Spleen (tissue), 7 donors: ENCODE results near the gene NUDT8.

Experiments used
- POLR2AphosphoS5 ChIP-seq, 3 donors: sonication (generic); formaldehyde crosslinking; IDR thresholded peaks; one replicate each; pipeline ENCODE4 v1.5.1; 2017; ENCODE audit warnings: antibody characterized with exemption in 3 of 3
- TF ChIP-seq, protein P1 (sequence below), 11 experiments: fragments of 200-600 bp in 7 of 11; fragments of 450-650 bp in 4 of 11; sonication (generic) in 4 of 11; IDR thresholded peaks in 8 of 11; conservative IDR thresholded peaks in 3 of 11; 1 replicate in 7 of 11; 2 replicates in 4 of 11; pipeline versions ENCODE4 v1.4.0 to v1.8.0; 2016 to 2021; ENCODE audit warnings: antibody characterized with exemption in 11 of 11, inconsistent platforms in 4 of 11, mild to moderate bottlenecking in 1 of 11
- donor health status: DM: no; HTN: no; CAD: no; lungs with moderate emphysema.
- donor health status: DM: no; HTN: no; CAD: no.
- donor health status: DM: no; HTN: no; CAD: no.

- TF ChIP-seq, protein P1, sequence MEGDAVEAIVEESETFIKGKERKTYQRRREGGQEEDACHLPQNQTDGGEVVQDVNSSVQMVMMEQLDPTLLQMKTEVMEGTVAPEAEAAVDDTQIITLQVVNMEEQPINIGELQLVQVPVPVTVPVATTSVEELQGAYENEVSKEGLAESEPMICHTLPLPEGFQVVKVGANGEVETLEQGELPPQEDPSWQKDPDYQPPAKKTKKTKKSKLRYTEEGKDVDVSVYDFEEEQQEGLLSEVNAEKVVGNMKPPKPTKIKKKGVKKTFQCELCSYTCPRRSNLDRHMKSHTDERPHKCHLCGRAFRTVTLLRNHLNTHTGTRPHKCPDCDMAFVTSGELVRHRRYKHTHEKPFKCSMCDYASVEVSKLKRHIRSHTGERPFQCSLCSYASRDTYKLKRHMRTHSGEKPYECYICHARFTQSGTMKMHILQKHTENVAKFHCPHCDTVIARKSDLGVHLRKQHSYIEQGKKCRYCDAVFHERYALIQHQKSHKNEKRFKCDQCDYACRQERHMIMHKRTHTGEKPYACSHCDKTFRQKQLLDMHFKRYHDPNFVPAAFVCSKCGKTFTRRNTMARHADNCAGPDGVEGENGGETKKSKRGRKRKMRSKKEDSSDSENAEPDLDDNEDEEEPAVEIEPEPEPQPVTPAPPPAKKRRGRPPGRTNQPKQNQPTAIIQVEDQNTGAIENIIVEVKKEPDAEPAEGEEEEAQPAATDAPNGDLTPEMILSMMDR (IDR thresholded peaks at IDR 0.05 in 8 of 11, conservative IDR thresholded peaks at IDR 0.05 in 3 of 11): no peak
- TF ChIP-seq POLR2AphosphoS5 (IDR thresholded peaks at IDR 0.05): no peak
Measured at GRCh38 chr11:67604815-67605214, 24.9 kb downstream of the NUDT8 start.
